ENCODE results near the gene TMSB15C. TPM values are rescaled to one million over a fixed set of nuclear protein-coding genes. Genes with fewer than 3 reads are reported as not detected.
"Not testable (repeated sequence)": the region's sequence is repeated elsewhere in the genome, so short reads cannot be mapped to it uniquely, and the experiment has no call there.

Gene TMSB15C
- 1.8 and 2.0 TPM in 2 replicates for total RNA-seq (2021)
- long read RNA-seq, partial matches to known transcripts, result 2 of 4 reads
- long read RNA-seq, other reads (novel, unspliced or antisense), result 1 of 4 reads

DNA sequence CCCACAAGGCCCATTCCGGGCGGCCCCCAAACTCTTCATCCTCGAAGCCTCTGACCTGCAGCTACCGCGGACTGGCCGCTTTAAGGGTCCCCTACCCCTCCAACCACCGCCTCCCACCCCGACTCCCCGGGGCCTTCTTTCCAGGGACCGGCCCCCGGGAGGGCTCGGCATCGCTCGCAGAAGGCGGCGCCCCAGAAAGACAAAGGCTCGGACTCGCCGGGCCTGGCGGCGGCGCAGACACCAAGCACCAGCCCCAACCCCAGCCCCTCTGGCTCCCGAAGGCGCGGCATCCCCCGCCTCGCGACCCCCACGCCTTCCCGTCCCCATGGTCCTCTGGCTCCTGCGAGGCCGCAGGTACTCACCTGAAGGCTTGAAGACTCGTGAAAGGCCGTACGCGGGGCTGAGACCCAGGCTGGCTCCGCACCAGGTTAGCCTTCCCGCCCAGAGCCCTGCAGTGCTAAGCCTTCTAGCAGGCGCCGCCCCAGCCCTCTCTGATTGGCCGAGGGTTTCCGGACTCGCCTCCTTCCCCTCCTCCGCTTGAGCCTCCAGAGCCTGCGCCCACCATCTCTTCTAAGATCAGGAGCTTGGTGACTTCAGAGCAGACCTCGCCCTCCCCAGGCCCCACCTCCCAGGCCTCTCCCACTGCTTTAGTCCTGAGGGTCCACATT, at the start of gene TMSB15C:
TSS of gene TMSB15C (minus strand) at position 459 of the 668 bp plus-strand sequence.
- not testable (repeated sequence) for H3K79me1 ChIP-seq (ENCODE audit: insufficient read depth, low read depth, low read length, poor library complexity, severe bottlenecking); H3K79me2 ChIP-seq (ENCODE audit: insufficient read depth, low read length); H3K4me1 ChIP-seq (ENCODE audit: insufficient read depth, low read length); H3K9me3 Mint-ChIP-seq; H2BK12ac ChIP-seq (ENCODE audit: insufficient read length, low read depth, low read length); DNase-seq; H3K4me2 ChIP-seq (ENCODE audit: insufficient read depth, insufficient read length, low read length); H3K27ac ChIP-seq (ENCODE audit: insufficient read length, low read depth, low read length); H3K14ac ChIP-seq (ENCODE audit: insufficient read depth, low read length); H3K9me3 ChIP-seq (ENCODE audit: control insufficient read depth, low read depth, low read length); H3K27ac Mint-ChIP-seq; H3K9ac ChIP-seq (ENCODE audit: extremely low read depth, insufficient read length, low read length); H3K23ac ChIP-seq (ENCODE audit: insufficient read length, low read depth, low read length); H4K5ac ChIP-seq (ENCODE audit: insufficient read length, low read depth, low read length); H3K23me2 ChIP-seq (ENCODE audit: insufficient read length, low read depth, low read length, poor library complexity, severe bottlenecking); H4K8ac ChIP-seq (replicated peaks; ENCODE audit: insufficient read length, low read depth, low read length); H2BK5ac ChIP-seq (ENCODE audit: insufficient read length, low read length); H3K56ac ChIP-seq (ENCODE audit: insufficient read length, low read depth, low read length); H2BK15ac ChIP-seq (ENCODE audit: low read depth, low read length); H4K20me1 ChIP-seq (ENCODE audit: control insufficient read depth, insufficient read depth, insufficient read length); H3K27me3 Mint-ChIP-seq (ENCODE audit: low read depth); H3K4me3 Mint-ChIP-seq; H3K36me3 Mint-ChIP-seq (ENCODE audit: insufficient read depth in 1 of 3, low read depth in 3 of 3); H3K27me3 ChIP-seq (ENCODE audit: insufficient read depth, low read length); H3T11ph ChIP-seq (ENCODE audit: low read length); H3K18ac ChIP-seq (ENCODE audit: insufficient read length, low read depth, low read length); H2BK120ac ChIP-seq (ENCODE audit: low read depth, low read length, poor library complexity, severe bottlenecking); H3K4me1 Mint-ChIP-seq; H4K91ac ChIP-seq (ENCODE audit: insufficient read length, low read depth, low read length); H3K4ac ChIP-seq (ENCODE audit: low read depth, low read length); H2AFZ ChIP-seq (ENCODE audit: low read length); H2BK20ac ChIP-seq (ENCODE audit: low read depth, low read length, poor library complexity, severe bottlenecking); H2AK5ac ChIP-seq (ENCODE audit: insufficient read length, low read length)
- no CpG with 5 or more reads among the region's 46 CpGs for WGBS (ENCODE audit: extremely low coverage, insufficient read length, low lambda C conversion rate)

All from H9 (cell line).